ENCODE measurements around the gene KIF15.

- TF ChIP-seq POLR2A (IDR thresholded peaks at IDR 0.05) (no peak), CTCF (IDR thresholded peaks at IDR 0.05) (no peak)
Measured at GRCh38 chr3:44902628-44903027, 141.0 kb downstream of the KIF15 start.

All from suprapubic skin (tissue), 3 donors.